T-helper 1 cell (primary cell): ENCODE data around the gene PSMD14.
A peak's percentile ranks its signal among the peaks of the same experiment; 100 is the strongest.
"Not testable (repeated sequence)": the region's sequence is repeated elsewhere in the genome, so short reads cannot be mapped to it uniquely, and the experiment has no call there.

Experiments used
- DNase-seq, 5 donors: peaks; one replicate each; pipeline ENCODE4 v3.0.0-alpha.2; 2012 to 2020

Gene PSMD14

DNA sequence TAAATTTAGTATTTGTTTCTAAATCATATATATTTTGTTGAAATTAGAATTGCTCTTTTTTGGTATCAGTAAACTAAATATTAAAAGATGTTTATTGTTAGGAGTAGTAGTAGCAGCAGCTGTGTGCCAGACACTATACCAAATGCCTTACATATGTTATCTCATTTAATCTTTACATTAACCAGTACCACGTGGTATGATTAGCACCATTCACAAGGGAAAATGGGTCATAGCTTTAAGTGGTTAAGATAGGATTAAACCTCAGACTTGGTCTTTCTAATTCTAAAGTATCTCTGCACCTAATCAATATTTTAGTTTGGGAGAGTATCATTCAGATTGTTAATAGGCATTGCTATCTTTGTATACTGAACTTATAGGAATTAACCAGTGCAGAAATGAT, 29.0 kb downstream of the PSMD14 start:
- no peak for DNase-seq

DNA sequence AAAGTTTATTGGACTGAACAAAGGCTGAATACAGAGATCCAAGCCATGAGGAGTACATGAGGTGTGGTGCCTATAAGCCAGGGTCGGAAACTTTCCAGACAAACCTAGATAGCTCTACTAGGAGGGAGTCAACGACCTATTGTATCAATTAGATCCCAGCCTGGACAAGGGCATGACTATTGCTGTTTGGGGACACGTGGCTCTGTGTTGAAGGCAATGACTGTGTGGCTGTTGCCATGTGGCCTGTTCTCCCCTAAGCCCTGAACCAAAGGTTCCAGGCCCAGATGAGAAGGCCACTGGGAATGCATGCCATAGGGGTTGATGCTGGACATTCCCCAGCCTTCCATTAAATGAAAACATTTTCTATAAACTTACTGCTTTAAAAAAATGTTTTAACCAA, 31.3 kb downstream of the PSMD14 start:
- DNase-seq, result not testable (repeated sequence)

DNA sequence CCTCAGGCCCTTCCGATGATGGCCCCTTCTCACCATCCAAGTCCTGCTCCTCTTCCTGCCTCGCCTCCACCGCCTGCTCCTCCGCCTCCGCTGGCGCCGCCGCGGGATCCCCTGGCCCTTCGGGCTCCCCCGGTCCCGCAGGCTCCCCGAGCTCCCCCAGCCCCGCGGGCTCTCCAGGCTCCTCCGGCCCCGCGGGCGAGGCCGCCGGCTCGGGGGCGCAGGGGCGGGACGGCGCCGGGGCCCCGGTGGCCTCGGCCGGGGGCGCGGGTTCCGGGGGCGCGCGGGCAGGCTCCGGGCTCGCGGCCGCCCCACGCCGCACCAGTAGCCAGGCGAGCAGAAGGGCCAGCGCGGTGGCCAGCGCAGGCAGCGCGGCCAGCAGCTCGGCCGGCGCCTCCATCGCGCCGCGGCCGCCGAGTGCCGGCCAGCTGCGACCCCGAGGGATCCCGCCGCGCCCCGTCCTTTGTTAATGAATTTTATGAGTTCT, 32.7 kb downstream of the PSMD14 start:
- not testable (repeated sequence) for DNase-seq

GRCh38 chr2:161343235-161343634, 35.0 kb downstream of the PSMD14 start:
- DNase-seq, result no peak

- no peak for DNase-seq
Observed at GRCh38 chr2:161344692-161345091, 36.5 kb downstream of the PSMD14 start.

- no peak for DNase-seq
Observed at GRCh38 chr2:161351678-161352077, 43.5 kb downstream of the PSMD14 start.

GRCh38 chr2:161352719-161353118, 44.5 kb downstream of the PSMD14 start:
- no peak for DNase-seq

- DNase-seq, result no peak
Observed at GRCh38 chr2:161353543-161353942, 45.3 kb downstream of the PSMD14 start.

GRCh38 chr2:161354106-161354505, 45.9 kb downstream of the PSMD14 start:
- no peak for DNase-seq

- DNase-seq, result no peak
Observed at GRCh38 chr2:161355106-161355505, 46.9 kb downstream of the PSMD14 start.

GRCh38 chr2:161355983-161356382, 47.8 kb downstream of the PSMD14 start:
- DNase-seq, result no peak

DNA sequence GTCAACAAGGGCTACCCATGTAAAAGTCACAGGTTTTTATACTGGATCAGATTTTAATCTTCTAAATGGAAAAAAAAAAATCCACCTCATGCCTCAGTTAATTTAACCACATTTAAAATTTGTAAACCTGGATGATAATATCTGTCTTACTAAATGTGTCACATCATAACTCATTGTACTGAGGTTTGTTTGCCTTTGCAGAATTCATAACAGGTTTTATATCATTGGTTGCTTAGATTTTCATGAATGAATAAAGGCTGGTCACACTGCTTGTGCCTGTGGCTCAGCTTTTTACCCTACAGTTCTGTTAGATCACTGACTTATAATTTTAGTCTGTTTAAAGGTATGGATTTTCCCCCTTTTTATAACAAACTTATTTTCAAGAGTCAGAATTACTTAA, 48.9 kb downstream of the PSMD14 start:
- DNase-seq, result no peak

DNA sequence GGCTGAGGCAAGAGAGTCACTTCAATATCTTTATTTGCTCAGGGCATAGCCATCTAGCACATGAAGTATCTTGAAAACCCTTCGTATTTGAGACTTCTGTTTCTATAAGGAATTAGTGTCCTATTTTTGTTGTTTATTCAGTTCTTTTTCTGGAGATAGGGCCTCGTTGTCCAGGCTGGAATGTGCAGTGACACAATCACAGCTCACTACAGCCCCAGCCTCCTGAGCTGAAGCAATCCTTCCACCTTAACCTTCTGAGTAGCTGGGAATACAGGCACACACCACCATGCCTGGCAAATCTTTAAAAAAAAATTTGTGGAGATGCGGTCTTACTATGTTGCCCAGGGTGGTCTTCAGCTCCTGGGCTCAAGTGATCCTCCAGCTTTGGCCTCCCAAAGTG, 50.6 kb downstream of the PSMD14 start:
- no peak for DNase-seq

DNA sequence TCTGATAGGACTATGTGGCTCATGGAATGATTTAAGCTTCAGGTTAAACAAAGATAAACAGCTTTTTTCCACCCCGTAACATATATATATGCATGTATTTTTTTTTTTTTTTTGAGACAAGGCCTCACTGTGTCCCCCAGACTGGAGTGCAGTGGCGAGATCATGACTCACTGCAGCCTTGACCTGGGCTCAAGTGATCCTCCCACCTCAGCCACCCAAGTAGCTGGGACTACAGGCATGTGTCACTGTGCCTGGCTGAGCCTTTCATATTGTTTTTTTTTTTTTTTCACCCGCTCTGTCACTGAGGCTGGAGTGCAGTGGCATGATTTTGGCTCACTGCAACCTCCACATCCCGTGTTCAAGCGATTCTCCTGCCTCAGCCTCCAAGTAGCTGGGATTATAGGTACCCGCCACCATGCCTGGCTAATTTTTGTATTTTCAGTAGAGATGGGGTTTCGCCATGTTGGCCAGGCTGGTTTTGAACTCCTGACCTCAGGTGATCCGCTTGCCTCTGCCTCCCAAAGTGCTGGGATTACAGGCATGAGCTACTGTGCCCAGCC, 52.0 kb downstream of the PSMD14 start:
- DNase-seq, result not testable (repeated sequence)

DNA sequence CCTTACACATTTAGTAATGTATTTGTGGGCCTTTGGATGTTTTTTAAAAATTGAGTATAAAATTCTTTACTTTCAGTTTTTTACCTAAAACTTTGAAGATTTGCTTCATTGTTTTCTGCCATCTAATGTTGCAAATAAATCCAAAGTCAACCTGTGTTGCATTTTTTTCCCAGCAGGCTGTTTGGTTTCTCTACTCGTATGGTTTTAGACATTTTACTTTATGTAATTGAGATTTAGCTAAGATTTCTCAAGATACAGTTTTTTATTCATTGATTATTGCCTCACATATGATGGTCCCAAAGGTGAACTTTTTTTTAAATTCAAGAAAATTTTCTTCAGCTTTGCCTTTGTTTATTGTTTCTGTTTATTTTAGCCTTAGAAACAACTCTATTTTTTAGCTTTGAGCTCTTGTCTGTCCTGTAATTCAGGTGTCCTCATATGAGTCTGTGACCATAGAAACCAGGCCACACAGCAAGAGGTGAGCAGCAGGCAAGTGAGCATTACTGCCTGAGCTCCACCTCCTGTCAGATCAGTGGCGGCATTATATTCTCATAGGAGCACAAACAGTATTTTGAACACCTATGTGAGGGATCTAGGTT, 54.4 kb downstream of the PSMD14 start:
- no peak for DNase-seq

DNA sequence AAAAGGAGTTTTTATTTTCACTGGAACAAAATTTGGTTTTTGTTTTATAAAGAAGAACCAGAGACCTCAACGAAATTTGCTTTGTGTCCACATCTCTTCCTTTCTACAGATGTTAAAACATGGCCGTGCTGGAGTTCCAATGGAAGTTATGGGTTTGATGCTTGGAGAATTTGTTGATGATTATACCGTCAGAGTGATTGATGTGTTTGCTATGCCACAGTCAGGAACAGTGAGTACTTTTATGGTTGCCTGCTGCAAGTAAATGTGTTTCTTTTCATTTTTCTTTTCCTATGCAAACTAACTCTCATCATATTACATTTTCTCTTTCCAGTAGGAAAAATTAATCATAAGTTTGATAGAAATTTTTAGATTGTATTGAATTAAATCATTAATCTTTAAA, 59.5 kb downstream of the PSMD14 start:
- no peak for DNase-seq

DNA sequence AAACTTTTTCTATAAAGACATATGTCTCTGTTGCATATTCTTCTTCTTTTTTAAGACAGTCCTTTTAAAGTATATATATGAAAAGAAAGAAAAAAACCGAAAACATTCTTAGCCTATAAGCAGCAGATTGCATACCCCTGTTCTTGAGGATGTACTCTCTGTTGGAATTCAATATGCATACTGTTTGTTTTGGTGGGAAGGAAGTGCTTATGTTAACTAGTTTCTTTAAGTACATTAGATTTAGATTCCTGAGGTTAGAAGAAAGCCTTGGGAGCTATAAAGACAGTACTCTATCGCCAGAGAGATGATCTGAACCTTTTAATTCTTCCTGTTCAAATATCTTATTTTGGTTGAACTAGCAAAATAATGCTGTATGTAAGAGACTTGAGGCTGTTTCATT, 61.1 kb downstream of the PSMD14 start:
- no peak for DNase-seq

DNA sequence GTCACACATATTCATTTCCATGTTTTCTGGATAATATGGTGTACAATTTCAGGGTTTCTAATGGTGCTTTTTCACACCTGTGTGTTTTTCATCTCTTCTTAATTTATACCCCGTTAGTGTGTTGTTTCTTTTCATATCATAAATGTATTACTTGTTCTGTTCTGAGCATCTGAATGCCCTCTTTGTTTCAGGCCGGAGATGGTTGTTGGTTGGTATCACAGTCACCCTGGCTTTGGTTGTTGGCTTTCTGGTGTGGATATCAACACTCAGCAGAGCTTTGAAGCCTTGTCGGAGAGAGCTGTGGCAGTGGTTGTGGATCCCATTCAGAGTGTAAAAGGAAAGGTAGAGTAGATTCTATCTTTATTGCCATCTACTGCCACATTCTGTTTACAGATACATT, 62.8 kb downstream of the PSMD14 start:
- DNase-seq, result no peak

DNA sequence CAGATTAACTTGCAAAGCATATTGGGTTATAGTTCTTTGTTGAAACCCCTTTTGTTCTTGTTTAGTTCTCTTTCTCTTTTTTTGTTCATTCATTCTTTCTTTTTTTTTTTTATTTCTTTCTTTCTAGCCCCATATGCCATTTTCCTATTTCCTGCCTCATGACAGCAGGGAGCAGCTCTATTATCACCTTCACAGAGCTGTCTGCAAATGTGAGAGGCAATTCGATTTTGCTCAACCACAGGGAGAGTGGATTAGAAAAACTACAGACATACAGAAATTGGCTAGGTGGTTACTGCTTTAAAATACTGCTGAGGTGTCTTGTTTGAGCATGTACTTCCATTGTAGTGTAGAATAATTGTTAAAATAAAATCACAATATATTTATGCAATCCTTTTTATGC, 63.6 kb downstream of the PSMD14 start:
- no peak for DNase-seq

GRCh38 chr2:161373942-161374341, 65.7 kb downstream of the PSMD14 start:
- DNase-seq, result no peak

GRCh38 chr2:161374446-161374845, 66.2 kb downstream of the PSMD14 start:
- DNase-seq, result no peak

GRCh38 chr2:161379740-161380139, 71.5 kb downstream of the PSMD14 start:
- no peak for DNase-seq

DNA sequence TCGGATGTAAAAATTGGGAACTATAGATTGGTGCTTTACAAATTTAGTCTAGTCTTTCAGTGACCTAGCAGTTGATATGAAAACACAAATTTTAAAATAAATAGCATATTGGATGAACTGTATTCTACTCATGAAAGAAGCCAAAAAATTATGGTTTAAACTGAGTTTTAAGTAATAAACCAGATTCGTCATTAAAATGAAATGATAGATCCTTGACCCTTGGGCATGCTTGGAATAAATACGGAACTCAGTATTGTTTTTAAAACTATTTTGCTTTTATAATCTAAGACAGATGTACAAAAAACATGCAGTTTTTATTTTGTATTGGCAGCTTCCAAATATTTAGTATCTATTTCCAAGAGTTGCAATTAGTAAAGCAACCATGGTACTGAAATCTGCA, 73.3 kb downstream of the PSMD14 start:
- no peak for DNase-seq

- no peak for DNase-seq
Observed at GRCh38 chr2:161382747-161383146, 74.5 kb downstream of the PSMD14 start.

DNA sequence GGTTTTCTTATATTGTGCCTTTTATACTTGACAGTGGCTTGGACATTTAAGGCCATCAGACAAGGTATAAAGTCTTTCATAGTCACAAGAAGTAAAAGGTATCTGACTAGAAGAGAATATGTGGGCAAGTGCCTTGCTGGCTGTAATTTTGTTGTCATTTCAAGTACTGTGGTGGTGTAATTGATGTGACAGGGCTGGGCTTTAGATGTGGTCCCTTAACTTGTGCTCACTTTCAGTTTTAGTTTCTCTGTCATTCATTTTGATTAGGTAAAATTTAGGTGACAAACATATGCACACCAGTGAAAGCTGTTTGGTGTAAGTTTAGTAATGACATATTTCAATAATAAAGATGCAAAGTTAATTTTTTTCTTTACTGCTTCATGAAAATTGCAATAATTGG, 76.6 kb downstream of the PSMD14 start:
- peak in 2 of 5 donors; percentile 2 to 61 for DNase-seq
